Adrenal gland (tissue), 5 donors: Measurements from ENCODE around the gene PPP2R5C.

Experiments
- CTCF ChIP-seq, 6 experiments: fragments of 450-650 bp in 4 of 6; fragments of 200-600 bp in 2 of 6; sonication (generic) in 1 of 6; IDR thresholded peaks; 1 replicate in 5 of 6; 2 replicates in 1 of 6; pipeline versions ENCODE4 v1.5.1 to v1.8.0; 2016 to 2021; ENCODE audit warnings: antibody characterized with exemption in 6 of 6, mild to moderate bottlenecking in 2 of 6, moderate library complexity in 1 of 6
- POLR2A ChIP-seq, 2 donors: fragments of 450-650 bp; IDR thresholded peaks; one replicate each; pipeline ENCODE4 v1.6.1; 2017; ENCODE audit warnings: antibody characterized with exemption in 2 of 2, mild to moderate bottlenecking in 2 of 2, moderate library complexity in 1 of 2
- donor health status: DM: no; HTN: no; CAD: no.

- TF ChIP-seq POLR2A (IDR thresholded peaks at IDR 0.05) (no peak), CTCF (IDR thresholded peaks at IDR 0.05) (no peak)
These were observed 33.7 kb upstream of the PPP2R5C start for GRCh38 chr14:101727611-101728366.
